ENCODE data around the gene RNF10.

DNA sequence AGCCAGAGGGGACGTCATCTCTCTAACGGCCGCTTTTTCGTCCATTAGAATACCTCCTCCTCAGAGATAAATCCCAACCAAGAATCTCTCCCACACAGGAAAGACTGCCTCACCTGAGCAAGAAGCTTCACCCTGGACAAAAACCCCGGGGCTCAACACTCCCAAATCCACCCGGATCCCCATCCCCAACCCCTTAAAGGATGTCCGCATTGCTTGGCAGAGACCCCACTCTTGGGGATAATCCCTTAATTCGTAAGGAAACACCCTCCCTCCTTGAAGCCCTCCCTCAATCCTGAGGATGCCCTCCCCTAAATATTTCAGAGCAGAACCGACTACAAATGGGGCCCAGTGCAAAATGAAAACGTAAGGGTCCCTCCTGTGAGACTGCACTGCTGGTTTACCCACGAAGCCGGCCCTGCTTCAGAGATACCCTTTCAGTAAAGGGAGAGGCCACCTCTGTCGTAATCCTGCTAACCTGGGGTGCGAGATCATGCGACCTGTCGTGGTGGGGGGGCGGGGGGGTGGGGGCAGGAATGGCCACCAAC lies 38.9 kb upstream of the RNF10 start:
- TF ChIP-seq, protein P1, sequence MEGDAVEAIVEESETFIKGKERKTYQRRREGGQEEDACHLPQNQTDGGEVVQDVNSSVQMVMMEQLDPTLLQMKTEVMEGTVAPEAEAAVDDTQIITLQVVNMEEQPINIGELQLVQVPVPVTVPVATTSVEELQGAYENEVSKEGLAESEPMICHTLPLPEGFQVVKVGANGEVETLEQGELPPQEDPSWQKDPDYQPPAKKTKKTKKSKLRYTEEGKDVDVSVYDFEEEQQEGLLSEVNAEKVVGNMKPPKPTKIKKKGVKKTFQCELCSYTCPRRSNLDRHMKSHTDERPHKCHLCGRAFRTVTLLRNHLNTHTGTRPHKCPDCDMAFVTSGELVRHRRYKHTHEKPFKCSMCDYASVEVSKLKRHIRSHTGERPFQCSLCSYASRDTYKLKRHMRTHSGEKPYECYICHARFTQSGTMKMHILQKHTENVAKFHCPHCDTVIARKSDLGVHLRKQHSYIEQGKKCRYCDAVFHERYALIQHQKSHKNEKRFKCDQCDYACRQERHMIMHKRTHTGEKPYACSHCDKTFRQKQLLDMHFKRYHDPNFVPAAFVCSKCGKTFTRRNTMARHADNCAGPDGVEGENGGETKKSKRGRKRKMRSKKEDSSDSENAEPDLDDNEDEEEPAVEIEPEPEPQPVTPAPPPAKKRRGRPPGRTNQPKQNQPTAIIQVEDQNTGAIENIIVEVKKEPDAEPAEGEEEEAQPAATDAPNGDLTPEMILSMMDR (IDR thresholded peaks at IDR 0.05), result no peak
- TF ChIP-seq POLR2A (IDR thresholded peaks at IDR 0.05), result no peak

All from Peyer's patch (tissue), 4 donors.